ENCODE measurements around the gene CPNE7. TPM values are rescaled to one million over a fixed set of nuclear protein-coding genes. Genes with fewer than 3 reads are reported as not detected.

CPNE7 gene
- total and polyA plus RNA-seq, 2 donors (not counting 1 experiment from before 2014, with no cell fraction given) = 0.51 to 0.76 TPM

DNA sequence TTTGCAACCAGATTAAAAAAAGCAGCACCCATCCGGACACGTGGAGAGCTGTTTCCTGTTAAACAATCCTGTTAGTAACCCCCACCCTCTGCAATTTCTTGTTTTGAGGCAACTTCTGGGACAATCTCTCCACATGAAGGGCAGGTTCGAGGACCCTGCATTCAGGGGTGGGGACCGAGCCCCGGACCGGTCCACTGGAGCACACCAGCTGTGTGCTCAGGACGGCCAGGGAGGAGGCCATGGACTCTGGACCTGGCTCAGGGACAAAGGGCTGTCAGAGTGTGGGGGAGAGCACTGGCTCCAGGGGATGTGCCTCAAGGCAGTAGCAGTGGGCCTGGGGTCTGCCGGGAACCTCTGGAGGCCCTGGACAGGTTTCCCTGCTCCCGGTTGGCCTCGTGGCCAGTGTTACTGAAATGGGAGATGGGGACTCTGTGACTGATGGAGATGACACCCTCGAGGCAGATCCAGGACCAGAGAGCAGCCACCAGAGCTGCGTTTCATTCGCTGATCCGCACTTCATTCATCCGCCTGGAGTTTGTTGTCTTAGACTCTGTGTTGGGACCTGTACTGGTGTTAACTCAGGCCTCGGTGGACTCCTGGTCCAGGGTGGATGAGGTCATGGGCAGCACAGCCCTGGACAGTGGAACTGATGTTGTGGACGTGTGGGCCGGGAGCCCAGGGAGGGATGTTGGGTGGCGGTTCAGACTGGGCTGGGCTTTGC lies 2.9 kb upstream of the CPNE7 start:
- ATAC-seq (ENCODE audit: low read depth) (no peak), DNase-seq (no peak)
- H3K4me3 ChIP-seq (ENCODE audit: control extremely low read depth in 1 of 5, extremely low read depth in 1 of 5, insufficient read depth in 1 of 5, low read depth in 2 of 5, low read length in 4 of 5) = no peak overlapping the region
- Mint-ChIP-seq H3K9me3 (ENCODE audit: insufficient read depth) (no peaks in the 10 kb centered on the region), H3K4me3 (peak overlapping the region; percentile 68), H3K27ac (no peak overlapping the region), H3K27me3 (peaks cover 14% of the 10 kb centered on the region), H3K4me1 (peaks cover 16% of the 10 kb centered on the region)
- WGBS (ENCODE audit: insufficient coverage) = 71% methylated on average over 19 of the region's 19 CpGs
- intact Hi-C loops (cut with micrococcal nuclease) = no loop called here
- H3K9me3 ChIP-seq (ENCODE audit: control extremely low read depth in 1 of 3, control insufficient read depth in 2 of 3, insufficient read depth in 1 of 3, low read length in 2 of 3) = no peaks in the 10 kb centered on the region
- H3K4me1 ChIP-seq (ENCODE audit: control insufficient read depth in 2 of 2, insufficient read depth in 2 of 2, low read length in 2 of 2) = peaks cover 29 to 30% of the 10 kb centered on the region in 2 donors
- POLR2A ChIA-PET = no interaction called here
- CTCF ChIA-PET = interaction anchor here (1.4 kb wide), 1 partner anchor 288 kb away, joined by 5 read pairs; no protein-coding TSS in a partner anchor
- H3K27me3 ChIP-seq (replicated peaks in 1 of 4; ENCODE audit: control extremely low read depth in 1 of 4, control insufficient read depth in 3 of 4, insufficient read depth in 4 of 4, low read length in 3 of 4) = peaks cover 0 to 26% (median 5%) of the 10 kb centered on the region in 4 experiments
- no peaks in the 10 kb centered on the region for H3K36me3 ChIP-seq (replicated peaks in 1 of 2; ENCODE audit: control extremely low read depth in 1 of 2, control insufficient read depth in 1 of 2, extremely low read depth in 1 of 2, insufficient read depth in 2 of 2, low read length in 1 of 2)
- H3K27ac ChIP-seq (ENCODE audit: low read length in 2 of 2) = no peak overlapping the region
- H3K4me2 ChIP-seq (replicated peaks; ENCODE audit: low read depth, low read length, poor library complexity, severe bottlenecking) = peak overlapping the region; percentile 42
- no peaks in the 10 kb centered on the region for H3K79me2 ChIP-seq (ENCODE audit: control insufficient read depth, insufficient read depth, low read length)
- H4K20me1 ChIP-seq (ENCODE audit: control insufficient read depth, insufficient read depth, low read length, poor library complexity, severe bottlenecking) = peaks cover 4% of the 10 kb centered on the region
- no peak overlapping the region for H2AFZ ChIP-seq (ENCODE audit: insufficient read depth, low read depth, low read length, poor library complexity, severe bottlenecking)
- H3K9ac ChIP-seq (ENCODE audit: low read length) = no peak overlapping the region
- TF ChIP-seq EZH2 (IDR thresholded peaks at IDR 0.05; ENCODE audit: borderline replicate concordance, insufficient read depth, low read depth, low read length, poor library complexity, severe bottlenecking) (no peak), CTCF (IDR thresholded peaks at IDR 0.05) (no peak)

Measured in B cell (primary cell).